ENCODE measurements around the gene HECW1. TPM values are rescaled to one million over a fixed set of nuclear protein-coding genes. Genes with fewer than 3 reads are reported as not detected.

HECW1 gene
- total and polyA plus RNA-seq, 2 of the 8 experiments (the other 6 are each of a cell fraction or from before 2014, with no cell fraction given): 2.9 to 12.7 TPM

DNA sequence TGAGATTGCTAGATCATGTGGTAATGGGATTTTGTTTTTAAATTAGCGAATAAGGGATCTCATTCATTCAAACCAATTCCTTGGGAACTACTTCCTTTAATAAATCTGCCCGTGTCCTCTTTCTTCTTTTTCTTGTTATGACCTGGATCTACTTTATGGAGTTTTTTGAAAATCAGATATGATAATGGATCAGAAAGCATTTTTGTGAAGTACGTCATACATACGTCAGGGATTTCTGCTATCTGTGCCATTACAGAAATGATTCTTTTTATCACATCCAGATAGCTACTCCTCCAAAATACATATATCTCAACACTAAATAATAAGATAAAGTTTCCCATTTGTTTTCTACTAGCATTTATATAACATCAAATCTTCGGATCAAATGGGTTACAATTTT lies 430.3 kb downstream of the HECW1 start:
- TF ChIP-seq JUND (IDR thresholded peaks at IDR 0.05; ENCODE audit: low read length) (no peak), HDAC2 (IDR thresholded peaks at IDR 0.05; ENCODE audit: borderline replicate concordance in 1 of 2, low read depth in 2 of 2, low read length in 2 of 2) (no peak), USF2 (IDR thresholded peaks at IDR 0.05; ENCODE audit: low read length) (no peak), TAF7 (optimal IDR thresholded peaks at IDR 0.05; ENCODE audit: borderline replicate concordance, low read depth, low read length) (no peak), CREB1 (IDR thresholded peaks at IDR 0.05) (no peak), RFX5 (IDR thresholded peaks at IDR 0.05; ENCODE audit: borderline replicate concordance, low read depth, low read length) (no peak)
- no peaks in the 10 kb centered on the region for H3K36me3 ChIP-seq (ENCODE audit: control insufficient read depth in 2 of 4, insufficient read depth in 4 of 4, low read length in 3 of 4)
- H2BK15ac ChIP-seq (ENCODE audit: low read length): no peak overlapping the region
- no peak overlapping the region for H4K91ac ChIP-seq (replicated peaks; ENCODE audit: insufficient read length, low read length)
- H4K5ac ChIP-seq (ENCODE audit: insufficient read length, low read depth, low read length): no peak overlapping the region
- no peaks in the 10 kb centered on the region for H3K9me3 ChIP-seq (ENCODE audit: insufficient read depth in 2 of 2, low read depth in 1 of 2, low read length in 1 of 2)
- H3K4me1 ChIP-seq (replicated peaks in 1 of 4; ENCODE audit: control insufficient read depth in 3 of 4, insufficient read depth in 4 of 4, low read length in 3 of 4): peaks cover 0 to 1% (median 0%) of the 10 kb centered on the region in 4 experiments; a peak in 1 of 7 replicates
- ChIA-PET CTCF (ENCODE audit: partially characterized antibody) (no interaction called here), POLR2A (ENCODE audit: partially characterized antibody) (no interaction called here)
- WGBS, 2 experiments (ENCODE audit: extremely low coverage in 1 of 2, insufficient coverage in 1 of 2, insufficient read length in 1 of 2, insufficient replicate concordance in 2 of 2, low coverage in 1 of 2, low lambda C conversion rate in 2 of 2, missing lambda C conversion rate in 1 of 2): 86% methylated on average over 5 of the region's 5 CpGs; no CpG with 5 or more reads in 1 of the 2 experiments
- no peaks in the 10 kb centered on the region for H3K79me1 ChIP-seq (ENCODE audit: low read depth, low read length)
- no peak overlapping the region for H3K18ac ChIP-seq (ENCODE audit: extremely low read depth, low read length)
- H3K4me2 ChIP-seq (ENCODE audit: insufficient read depth in 1 of 2, low read depth in 2 of 2, low read length in 2 of 2): no peak overlapping the region
- no peaks in the 10 kb centered on the region for H4K20me1 ChIP-seq (replicated peaks in 1 of 2; ENCODE audit: control insufficient read depth in 1 of 2, insufficient read depth in 2 of 2, low read length in 2 of 2)
- no peak overlapping the region for H2BK12ac ChIP-seq (ENCODE audit: low read depth, low read length)
- no peak overlapping the region for H3K9ac ChIP-seq (replicated peaks in 1 of 4; ENCODE audit: extremely low read depth in 1 of 4, low read depth in 3 of 4, low read length in 3 of 4)
- no peak overlapping the region for H3K4ac ChIP-seq (replicated peaks; ENCODE audit: insufficient read length, low read depth, low read length)
- no peak overlapping the region for H3K56ac ChIP-seq (replicated peaks; ENCODE audit: insufficient read length, low read depth, low read length)
- no peak overlapping the region for H2AFZ ChIP-seq (ENCODE audit: low read length)
- H3K79me2 ChIP-seq (ENCODE audit: control insufficient read depth in 1 of 2, insufficient read depth in 2 of 2, low read length in 2 of 2): no peaks in the 10 kb centered on the region
- no peak for DNase-seq (ENCODE audit: low read depth in 1 of 2, low spot score in 2 of 2)
- no peak overlapping the region for H2AK5ac ChIP-seq (ENCODE audit: low read depth, low read length)
- H3K27me3 ChIP-seq (replicated peaks in 1 of 4; ENCODE audit: control insufficient read depth in 3 of 4, extremely low read depth in 1 of 4, insufficient read depth in 3 of 4, low read length in 3 of 4): no peaks in the 10 kb centered on the region
- H2BK120ac ChIP-seq (replicated peaks; ENCODE audit: low read depth, low read length): no peak overlapping the region
- H3K23ac ChIP-seq (ENCODE audit: insufficient read length): no peak overlapping the region
- H3K27ac ChIP-seq (ENCODE audit: low read depth, low read length): no peak overlapping the region
- FAIRE-seq: no peak
- H2BK20ac ChIP-seq (ENCODE audit: low read length): no peak overlapping the region
- H3K14ac ChIP-seq (ENCODE audit: insufficient read length): no peak overlapping the region
- no peak overlapping the region for H2BK5ac ChIP-seq (ENCODE audit: low read depth, low read length)
- no peak overlapping the region for H4K8ac ChIP-seq (ENCODE audit: extremely low read depth, insufficient read depth, low read length)
- H3K23me2 ChIP-seq (ENCODE audit: low read depth, low read length): no peaks in the 10 kb centered on the region
- no peak overlapping the region for H3K4me3 ChIP-seq (ENCODE audit: extremely low read depth in 1 of 4, insufficient read depth in 2 of 4, low read depth in 3 of 4, low read length in 4 of 4)

Measured in H1 (cell line).